ENCODE results near the gene ATP6V0D1.
"Not testable (repeated sequence)": the region's sequence is repeated elsewhere in the genome, so short reads cannot be mapped to it uniquely, and the experiment has no call there.

ATP6V0D1 gene

DNA sequence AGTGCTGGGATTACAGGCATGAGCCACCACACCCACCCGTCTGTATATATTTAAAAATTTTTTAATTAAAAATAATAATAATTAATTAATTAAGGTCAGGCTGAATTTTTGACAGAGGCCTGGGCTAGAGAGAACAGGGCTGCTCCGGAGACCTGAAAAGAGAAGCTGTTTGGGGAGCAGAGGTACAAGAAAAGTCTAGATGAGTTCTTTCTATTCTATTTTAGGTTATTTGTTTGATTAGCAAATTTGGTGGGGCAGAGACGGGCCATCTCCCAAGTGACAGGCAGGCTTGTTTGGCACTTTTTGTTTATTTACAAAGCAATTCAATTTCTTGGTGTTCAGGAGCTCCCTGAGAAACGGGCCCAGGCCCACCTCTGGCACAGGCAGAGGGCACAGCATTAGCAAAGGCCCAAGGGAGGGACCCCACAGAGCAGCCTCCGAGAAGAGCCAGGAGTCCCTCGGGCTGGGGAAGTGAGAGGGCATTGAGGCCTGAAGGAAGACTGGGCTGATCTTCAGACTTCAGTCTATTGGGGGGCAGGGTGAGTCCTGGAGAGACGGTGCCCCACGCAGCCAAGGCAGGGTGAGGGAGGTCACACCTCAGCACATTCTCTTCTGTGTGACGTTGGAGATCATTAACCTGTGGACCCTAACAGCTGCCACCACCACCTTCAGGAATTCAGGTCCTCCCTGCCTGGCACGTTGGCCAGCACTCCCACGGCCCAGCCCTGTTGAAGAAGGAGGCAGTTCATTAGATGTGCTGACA is 36.9 kb upstream of the ATP6V0D1 start:
- Mint-ChIP-seq H3K36me3 (ENCODE audit: low read depth) (no peaks in the 10 kb centered on the region), H3K4me1 (peaks cover 12% of the 10 kb centered on the region), H3K27me3 (ENCODE audit: low read depth) (no peaks in the 10 kb centered on the region), H3K4me3 (peak overlapping the region; percentile 27 to 75 (median 75)), H3K27ac (peak overlapping the region; percentile 82 to 95 (median 95)), H3K9me3 (no peaks in the 10 kb centered on the region)
- no peak for TF ChIP-seq CTCF (IDR thresholded peaks at IDR 0.05; ENCODE audit: unreplicated experiment in 3 of 3)

DNA sequence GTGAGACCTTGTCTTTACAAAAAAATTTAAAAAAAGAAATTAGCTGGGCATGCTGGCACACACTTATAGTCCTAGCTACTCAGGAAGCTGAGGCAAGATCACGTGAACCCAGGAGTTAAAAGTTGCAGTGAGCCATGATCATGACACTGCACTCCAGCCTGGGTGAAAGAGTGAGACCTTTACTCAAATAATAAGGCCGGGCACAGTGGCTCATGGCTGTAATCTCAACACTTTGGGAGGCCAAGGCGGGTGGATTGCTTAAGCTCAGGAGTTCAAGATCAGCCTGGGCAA is 36.1 kb upstream of the ATP6V0D1 start:
- no peaks in the 10 kb centered on the region for H3K9me3 Mint-ChIP-seq
- no peaks in the 10 kb centered on the region for H3K27me3 Mint-ChIP-seq (ENCODE audit: low read depth)
- H3K4me1 Mint-ChIP-seq, result peaks cover 12% of the 10 kb centered on the region
- no peak overlapping the region for H3K4me3 Mint-ChIP-seq
- no peak for TF ChIP-seq CTCF (IDR thresholded peaks at IDR 0.05; ENCODE audit: unreplicated experiment in 3 of 3)
- H3K36me3 Mint-ChIP-seq (ENCODE audit: low read depth), result no peaks in the 10 kb centered on the region
- H3K27ac Mint-ChIP-seq, result peak overlapping the region; percentile 74 to 96 (median 84)

DNA sequence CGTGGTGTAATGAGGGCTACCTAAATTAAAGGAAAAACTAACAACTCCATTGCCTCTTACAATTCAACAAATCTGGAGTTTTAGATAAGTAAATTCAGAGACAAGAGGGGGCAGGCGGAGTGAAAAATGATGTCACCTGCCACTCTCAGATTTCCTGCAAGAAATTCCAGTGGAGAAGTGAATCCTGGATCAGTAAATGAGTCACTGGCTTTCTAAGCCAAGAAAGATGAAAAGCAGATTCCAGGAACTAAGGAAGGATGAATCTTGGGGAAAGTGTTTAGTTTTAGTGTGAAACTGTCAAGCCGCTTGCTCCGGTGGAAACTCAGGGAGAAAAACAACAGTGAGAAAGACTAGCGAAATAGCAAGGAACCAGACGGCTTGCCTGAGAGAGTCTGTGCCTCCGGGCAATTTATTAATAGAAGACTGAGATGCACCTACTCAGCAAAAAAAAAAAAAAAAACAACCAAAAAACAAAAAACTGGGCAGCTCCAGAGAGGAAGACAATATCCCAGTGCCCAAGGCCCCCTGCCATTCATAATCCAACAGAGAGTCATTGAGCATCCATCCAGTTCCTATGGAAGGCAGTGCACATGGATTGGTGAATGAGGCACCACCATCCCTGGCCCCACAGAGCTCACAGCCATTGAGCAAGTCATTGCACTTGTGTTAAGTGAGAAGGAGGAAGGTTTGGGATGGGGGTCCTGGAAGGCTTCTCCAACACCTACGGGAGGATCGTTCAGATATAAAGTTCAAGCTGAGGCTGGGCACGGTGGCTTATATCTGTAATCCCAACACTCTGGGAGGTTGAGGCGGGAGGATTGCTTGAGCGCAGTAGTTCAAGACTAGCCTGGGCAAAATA is 35.6 kb upstream of the ATP6V0D1 start:
- peak overlapping the region in 2 of 3 experiments; percentile 47 to 63 for H3K4me3 Mint-ChIP-seq
- H3K4me1 Mint-ChIP-seq, result peaks cover 12% of the 10 kb centered on the region
- no peaks in the 10 kb centered on the region for H3K36me3 Mint-ChIP-seq (ENCODE audit: low read depth)
- TF ChIP-seq CTCF (IDR thresholded peaks at IDR 0.05; ENCODE audit: unreplicated experiment in 3 of 3), result no peak
- no peaks in the 10 kb centered on the region for H3K27me3 Mint-ChIP-seq (ENCODE audit: low read depth)
- H3K27ac Mint-ChIP-seq, result peak overlapping the region; percentile 74 to 96 (median 84)
- no peaks in the 10 kb centered on the region for H3K9me3 Mint-ChIP-seq

DNA sequence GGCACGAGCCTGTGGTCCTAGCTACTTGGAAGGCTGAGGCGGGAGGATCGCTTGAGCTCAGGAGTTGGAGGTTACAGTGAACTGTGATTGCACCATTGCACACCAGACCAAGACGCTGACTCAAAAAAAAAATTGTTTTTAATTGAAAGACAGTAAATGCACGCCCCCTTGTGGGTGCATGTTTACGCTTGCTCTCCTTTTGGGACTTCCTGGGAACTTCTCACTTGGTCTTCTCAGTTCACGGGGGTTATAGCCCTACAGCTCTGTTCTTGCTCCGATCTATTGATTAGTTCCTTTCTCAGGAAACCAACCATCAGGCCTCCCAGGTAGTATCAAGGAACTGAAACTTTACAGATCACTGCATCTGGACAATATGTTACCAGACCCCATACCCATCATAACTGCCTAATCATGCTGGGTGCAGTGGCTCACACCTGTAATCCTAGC is 33.4 kb upstream of the ATP6V0D1 start:
- Mint-ChIP-seq H3K9me3 (no peaks in the 10 kb centered on the region), H3K36me3 (ENCODE audit: low read depth) (no peaks in the 10 kb centered on the region), H3K27me3 (ENCODE audit: low read depth) (no peaks in the 10 kb centered on the region)

DNA sequence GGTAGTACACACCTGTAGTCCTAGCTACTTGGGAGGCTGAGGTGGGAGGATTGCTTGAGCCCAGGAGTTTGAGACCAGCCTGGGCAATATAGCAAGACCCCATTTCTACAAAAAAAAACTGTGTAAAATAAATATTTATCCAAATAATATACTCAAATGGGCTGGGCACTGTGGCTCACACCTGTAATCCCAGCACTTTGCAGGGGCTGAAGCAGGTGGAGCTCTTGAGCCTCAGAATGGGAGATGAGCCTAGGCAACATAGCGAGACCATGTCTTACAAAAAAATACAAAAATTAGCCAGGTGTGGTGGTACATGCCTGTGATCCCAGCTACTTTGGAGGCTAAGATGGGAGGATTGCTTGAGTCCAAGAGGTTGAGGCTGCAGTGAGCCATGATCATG is 32.9 kb upstream of the ATP6V0D1 start:
- not testable (repeated sequence) for H3K27ac Mint-ChIP-seq; H3K4me3 Mint-ChIP-seq; H3K27me3 Mint-ChIP-seq (ENCODE audit: low read depth); H3K9me3 Mint-ChIP-seq; H3K4me1 Mint-ChIP-seq; H3K36me3 Mint-ChIP-seq (ENCODE audit: low read depth)

More for the DNA sequence above, 33.4 kb upstream of the ATP6V0D1 start:
- H3K4me1 Mint-ChIP-seq, result peaks cover 8% of the 10 kb centered on the region
- peak; percentile 57 to 70 (median 68) for TF ChIP-seq CTCF (IDR thresholded peaks at IDR 0.05; ENCODE audit: unreplicated experiment in 3 of 3)
- H3K4me3 Mint-ChIP-seq, result no peak overlapping the region
- peak overlapping the region in 2 of 3 experiments; percentile 34 to 72 for H3K27ac Mint-ChIP-seq

DNA sequence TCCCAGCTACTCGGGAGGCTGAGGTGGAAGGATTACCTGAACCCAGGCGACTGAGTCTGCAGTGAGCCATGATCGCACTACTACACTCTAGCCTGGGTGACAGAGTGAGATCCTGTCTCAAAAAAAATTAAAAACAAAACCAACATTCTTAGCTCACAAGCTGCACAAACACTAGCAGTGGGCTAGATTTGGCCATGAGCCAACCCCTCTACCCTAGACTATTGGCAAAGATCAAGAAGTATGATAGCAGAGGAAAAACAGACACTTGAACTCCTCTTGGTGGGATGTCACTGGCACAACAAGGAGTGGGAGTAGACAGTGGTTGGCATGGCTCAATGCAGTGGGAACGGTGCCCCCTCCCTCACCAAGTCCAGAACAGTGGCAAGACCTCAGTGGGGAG is 28.1 kb upstream of the ATP6V0D1 start:
- Mint-ChIP-seq H3K9me3 (no peaks in the 10 kb centered on the region), H3K27ac (no peak overlapping the region), H3K27me3 (ENCODE audit: low read depth) (peaks cover 10% of the 10 kb centered on the region), H3K4me3 (no peak overlapping the region), H3K4me1 (peaks cover 7% of the 10 kb centered on the region), H3K36me3 (ENCODE audit: low read depth) (no peaks in the 10 kb centered on the region)
- no peak for TF ChIP-seq CTCF (IDR thresholded peaks at IDR 0.05; ENCODE audit: unreplicated experiment in 3 of 3)
